HepG2 (cell line): ENCODE measurements around the gene CAMK1D.

Experiments
- NCOA1 ChIP-seq: sonication (generic); formaldehyde crosslinking; IDR thresholded peaks from 2 replicates; pipeline ENCODE4 v1.9.0; 2021; ENCODE audit warnings: missing genetic modification reagents
- ZNF558 ChIP-seq: sonication (generic); formaldehyde crosslinking; IDR thresholded peaks from 2 replicates; pipeline ENCODE4 v1.9.0; 2022; ENCODE audit warnings: mild to moderate bottlenecking, missing genetic modification reagents, borderline replicate concordance

DNA sequence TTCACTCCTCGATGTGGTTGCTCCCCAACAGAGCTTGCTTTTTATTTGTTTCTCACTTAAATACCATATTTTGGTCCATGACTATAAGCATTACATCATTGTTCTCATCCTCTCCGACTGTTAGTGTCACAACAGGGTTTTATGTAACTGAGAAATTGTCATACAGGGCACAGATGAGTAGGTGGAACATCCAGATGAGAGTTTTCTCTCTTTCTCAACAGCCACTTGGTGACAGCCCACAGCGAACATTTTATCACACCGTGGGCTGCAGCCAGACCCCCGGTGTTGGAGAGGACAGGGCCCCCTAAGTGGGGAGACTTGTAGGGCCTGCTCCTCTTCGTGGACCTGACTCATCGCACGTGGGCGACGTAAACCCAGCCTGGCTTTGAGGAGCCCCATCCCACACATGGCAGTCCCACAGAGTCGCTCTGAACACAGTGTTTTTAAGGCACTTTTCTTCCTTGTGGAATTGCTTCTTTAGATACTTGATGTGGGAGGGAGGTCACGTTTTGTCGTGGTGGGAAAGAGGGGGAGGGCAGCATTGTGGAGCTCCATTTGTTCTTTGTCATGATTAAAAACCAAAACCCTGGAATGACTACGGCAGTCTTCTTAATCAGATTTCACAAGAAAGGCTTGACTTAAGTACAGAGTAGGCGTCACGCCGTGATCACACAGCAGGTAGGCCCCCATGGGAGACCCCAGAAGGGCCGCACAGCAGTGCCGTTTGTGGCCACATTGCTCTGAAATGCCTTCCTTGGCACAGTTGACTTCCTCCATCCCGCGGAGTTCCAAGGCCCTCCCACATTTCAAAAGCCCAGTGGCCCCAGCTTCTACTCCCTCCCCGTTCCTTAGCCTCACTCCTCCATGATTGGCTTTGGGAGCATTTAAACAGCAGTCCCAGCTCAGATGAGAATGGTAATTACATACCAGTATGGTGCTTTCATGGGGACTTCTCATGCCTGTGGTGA lies 431.6 kb downstream of the CAMK1D start:
- TF ChIP-seq NCOA1 (CRISPR knock-in tag), result no peak
- no peak for TF ChIP-seq ZNF558 (CRISPR knock-in tag)
